ENCODE data around the gene VPS29. TPM values are rescaled to one million over a fixed set of nuclear protein-coding genes. Genes with fewer than 3 reads are reported as not detected.
A peak's percentile ranks its signal among the peaks of the same experiment; 100 is the strongest.
"Not testable (repeated sequence)": the region's sequence is repeated elsewhere in the genome, so short reads cannot be mapped to it uniquely, and the experiment has no call there.

Gene VPS29
- total RNA-seq, 2 experiments from 2014 or later, result 100 to 106 TPM

DNA sequence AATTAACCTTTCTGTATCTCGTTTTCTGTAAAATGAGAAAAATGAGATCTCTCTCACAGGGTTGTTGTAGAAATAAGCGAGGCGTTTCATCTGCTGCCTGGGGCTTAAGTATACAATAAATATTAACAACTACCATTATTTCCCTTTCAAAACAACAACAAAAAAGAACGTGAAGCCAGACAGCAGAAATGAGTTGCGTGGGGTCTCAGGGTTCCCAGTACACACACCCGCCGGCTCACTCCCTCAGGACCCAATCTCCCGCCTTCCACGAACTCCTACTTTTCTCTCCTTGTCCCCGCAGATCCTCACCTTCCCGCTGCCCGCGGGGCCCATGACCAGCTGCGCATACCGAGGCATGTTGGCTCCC, 34.1 kb downstream of the VPS29 start:
- Mint-ChIP-seq H3K9me3 (no peaks in the 10 kb centered on the region), H3K36me3 (peaks cover 13% of the 10 kb centered on the region), H3K27me3 (no peaks in the 10 kb centered on the region), H3K4me1 (ENCODE audit: low read depth) (peaks cover 31% of the 10 kb centered on the region), H3K27ac (peak overlapping the region; percentile 97), H3K4me3 (peak overlapping the region; percentile 98)
- intact Hi-C loops (cut with micrococcal nuclease), result loop anchor here (1.0 to 2.0 kb wide), 5 partner anchors 18 to 273 kb away; partner anchors contain the start of genes ARPC3, PPTC7, RAD9B and VPS29
- CTCF ChIA-PET, result interaction anchor here (0.8 to 6.7 kb wide), 18 partner anchors 9 to 622 kb away, joined by 3 to 86 read pairs (median 4); partner anchors contain the start of genes ARPC3, RAD9B, TCTN1 and VPS29
- POLR2A ChIA-PET, result interaction anchor here (0.7 to 2.7 kb wide), 15 partner anchors 15 to 388 kb away, joined by 3 to 33 read pairs (median 7); partner anchors contain the start of genes ARPC3, ATP2A2, IFT81 and PPP1CC
- no peak for DNase-seq

DNA sequence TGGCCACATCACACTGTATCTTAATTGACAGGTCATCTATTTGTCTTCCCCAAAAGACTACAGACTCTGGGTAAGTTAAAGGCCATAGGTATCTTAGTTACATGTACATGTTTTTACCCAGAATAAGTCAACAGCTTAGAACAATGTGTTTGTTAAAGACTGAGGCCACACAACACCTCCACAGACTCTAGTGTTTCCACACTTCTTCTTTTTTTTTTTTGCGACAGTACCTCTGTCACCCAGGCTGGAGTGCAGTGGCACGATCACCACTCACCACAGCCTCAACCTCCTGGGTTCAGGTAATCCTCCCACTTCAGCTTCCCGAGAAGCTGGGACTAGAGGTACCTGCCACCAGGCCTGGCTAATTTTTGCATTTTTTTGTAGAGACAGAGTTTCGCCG, 35.1 kb downstream of the VPS29 start:
- CTCF ChIA-PET, result interaction anchor here (1.1 to 6.7 kb wide), 4 partner anchors 8 to 134 kb away, joined by 3 to 86 read pairs (median 50); partner anchors contain the start of gene ARPC3

GRCh38 chr12:110465765-110466164, 36.1 kb downstream of the VPS29 start:
- intact Hi-C loops (cut with micrococcal nuclease); H3K27ac Mint-ChIP-seq; POLR2A ChIA-PET; H3K9me3 Mint-ChIP-seq; DNase-seq; H3K4me3 Mint-ChIP-seq; H3K27me3 Mint-ChIP-seq: not testable (repeated sequence)
- Mint-ChIP-seq H3K4me1 (ENCODE audit: low read depth) (peaks cover 35% of the 10 kb centered on the region), H3K36me3 (peaks cover 13% of the 10 kb centered on the region)
- CTCF ChIA-PET, result interaction anchor here (1.1 to 5.7 kb wide), 2 partner anchors 9 to 17 kb away, joined by 3 to 79 read pairs; partner anchors contain the start of gene ARPC3

More for the DNA sequence above, 35.1 kb downstream of the VPS29 start:
- no peaks in the 10 kb centered on the region for H3K27me3 Mint-ChIP-seq
- no peaks in the 10 kb centered on the region for H3K9me3 Mint-ChIP-seq
- H3K4me3 Mint-ChIP-seq, result peak overlapping the region; percentile 30
- POLR2A ChIA-PET, result no interaction called here
- H3K27ac Mint-ChIP-seq, result no peak overlapping the region
- DNase-seq, result no peak
- intact Hi-C loops (cut with micrococcal nuclease), result no loop called here
- H3K4me1 Mint-ChIP-seq (ENCODE audit: low read depth), result peaks cover 35% of the 10 kb centered on the region
- H3K36me3 Mint-ChIP-seq, result peaks cover 16% of the 10 kb centered on the region

DNA sequence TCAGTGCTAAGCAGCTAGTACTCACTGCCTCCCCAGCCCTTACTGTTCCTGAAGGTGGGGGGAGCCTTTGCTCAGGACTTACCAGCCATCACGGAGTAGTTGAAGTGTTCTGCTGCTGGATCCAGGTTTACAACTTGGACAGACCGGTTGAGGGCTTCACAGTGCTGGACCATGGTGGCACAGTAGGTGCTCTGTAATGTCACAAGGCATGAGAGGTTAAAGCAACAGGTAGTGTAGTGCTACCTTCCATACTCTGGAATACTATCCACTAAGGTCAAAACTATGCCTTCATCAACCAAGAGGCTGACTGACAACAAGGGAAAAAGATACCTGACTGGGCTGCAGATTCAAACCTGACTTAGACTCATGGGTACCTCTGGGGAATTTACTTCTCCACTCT, 36.9 kb downstream of the VPS29 start:
- Mint-ChIP-seq H3K27me3 (no peaks in the 10 kb centered on the region), H3K36me3 (peaks cover 13% of the 10 kb centered on the region), H3K9me3 (no peaks in the 10 kb centered on the region), H3K27ac (no peak overlapping the region), H3K4me1 (ENCODE audit: low read depth) (peaks cover 32% of the 10 kb centered on the region), H3K4me3 (no peak overlapping the region)
- ChIA-PET POLR2A (no interaction called here), CTCF (interaction anchor here (5.7 kb wide), 1 partner anchor 16 kb away, joined by 79 read pairs; the partner anchor contains the start of gene ARPC3)
- intact Hi-C loops (cut with micrococcal nuclease), result no loop called here
- no peak for DNase-seq

- H3K27ac Mint-ChIP-seq; H3K4me3 Mint-ChIP-seq; CTCF ChIA-PET; POLR2A ChIA-PET; DNase-seq; H3K27me3 Mint-ChIP-seq; H3K9me3 Mint-ChIP-seq; intact Hi-C loops (cut with micrococcal nuclease): not testable (repeated sequence)
- H3K4me1 Mint-ChIP-seq (ENCODE audit: low read depth), result peaks cover 11% of the 10 kb centered on the region
- peaks cover 22% of the 10 kb centered on the region for H3K36me3 Mint-ChIP-seq
Measured at GRCh38 chr12:110461189-110461588, 40.7 kb downstream of the VPS29 start.

DNA sequence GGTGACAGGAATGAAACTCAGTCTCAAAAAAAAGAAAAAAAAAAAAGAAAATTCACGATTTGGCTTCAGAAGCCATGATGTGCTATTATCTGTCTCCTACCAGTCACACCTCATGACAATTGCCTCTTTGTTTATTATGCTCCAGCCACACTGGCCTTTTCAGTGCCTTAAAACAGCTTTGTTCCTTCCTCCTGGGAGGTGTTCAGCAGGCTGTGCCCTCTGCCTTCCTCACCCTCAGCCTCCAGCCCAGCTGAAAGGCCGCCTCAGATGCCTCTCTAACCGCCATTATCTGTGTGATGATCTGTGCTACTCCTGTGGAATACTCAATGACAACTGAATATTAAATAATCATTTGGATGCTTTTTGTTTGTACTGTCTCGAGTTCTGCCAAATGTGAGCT, 43.2 kb downstream of the VPS29 start:
- Mint-ChIP-seq H3K36me3 (peaks cover 23% of the 10 kb centered on the region), H3K4me1 (ENCODE audit: low read depth) (peaks cover 6% of the 10 kb centered on the region), H3K27me3 (no peaks in the 10 kb centered on the region), H3K4me3 (no peak overlapping the region), H3K9me3 (no peaks in the 10 kb centered on the region), H3K27ac (no peak overlapping the region)
- POLR2A ChIA-PET, result interaction anchor here (0.9 kb wide), 1 partner anchor 42 kb away, joined by 3 read pairs; no protein-coding TSS in a partner anchor
- intact Hi-C loops (cut with micrococcal nuclease), result no loop called here
- CTCF ChIA-PET, result interaction anchor here (1.3 to 1.4 kb wide), 3 partner anchors 8 to 28 kb away, joined by 3 to 5 read pairs (median 4); partner anchors contain the start of genes ARPC3 and GPN3
- no peak for DNase-seq

DNA sequence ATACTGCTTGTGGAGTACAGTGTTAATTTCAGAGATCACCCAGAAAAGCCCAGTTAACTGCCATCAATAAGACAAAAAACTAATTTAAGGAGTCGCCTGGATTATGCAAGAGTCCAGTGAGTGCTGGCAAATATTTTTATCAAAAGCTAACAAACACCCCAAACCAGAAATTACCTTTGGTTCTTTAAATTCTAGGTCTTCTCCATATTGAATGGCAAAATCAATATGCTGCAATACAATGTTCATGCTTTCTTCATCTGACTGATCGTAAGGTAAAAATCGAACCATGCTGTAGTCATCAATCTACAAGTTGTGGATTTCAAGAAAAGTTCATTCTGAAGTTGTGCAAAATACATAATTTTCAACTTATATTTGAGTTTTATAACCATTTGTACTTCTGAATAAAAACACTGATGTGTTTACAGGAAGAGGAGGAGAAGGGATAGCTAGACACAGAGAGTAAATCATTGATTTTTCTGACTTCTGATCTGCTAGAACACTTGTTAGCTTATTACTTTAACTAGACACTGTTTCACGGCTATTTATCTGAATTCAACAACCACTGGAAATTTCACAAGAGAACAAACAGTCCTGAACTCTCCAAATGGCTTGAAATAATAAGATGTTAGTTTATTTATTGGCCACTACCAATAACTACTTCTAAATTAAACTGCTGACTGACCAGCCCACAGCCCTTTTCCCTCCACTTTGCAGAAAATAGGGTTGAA, 48.2 kb downstream of the VPS29 start:
- H3K27ac Mint-ChIP-seq, result no peak overlapping the region
- peaks cover 34% of the 10 kb centered on the region for H3K36me3 Mint-ChIP-seq
- ChIA-PET POLR2A (interaction anchor here (0.6 to 2.5 kb wide), 2 partner anchors 15 to 509 kb away, joined by 3 to 10 read pairs; partner anchors contain the start of genes FAM216A and GPN3), CTCF (interaction anchor here (1.0 to 8.2 kb wide), 3 partner anchors 15 to 148 kb away, joined by 4 to 85 read pairs (median 5); partner anchors contain the start of genes FAM216A and GPN3)
- DNase-seq, result no peak
- intact Hi-C loops (cut with micrococcal nuclease), result loop anchor here (5.0 kb wide), 1 partner anchor 244 kb away; no protein-coding TSS in a partner anchor
- no peaks in the 10 kb centered on the region for H3K27me3 Mint-ChIP-seq
- peaks cover 12% of the 10 kb centered on the region for H3K4me1 Mint-ChIP-seq (ENCODE audit: low read depth)
- H3K4me3 Mint-ChIP-seq, result no peak overlapping the region
- H3K9me3 Mint-ChIP-seq, result no peaks in the 10 kb centered on the region

DNA sequence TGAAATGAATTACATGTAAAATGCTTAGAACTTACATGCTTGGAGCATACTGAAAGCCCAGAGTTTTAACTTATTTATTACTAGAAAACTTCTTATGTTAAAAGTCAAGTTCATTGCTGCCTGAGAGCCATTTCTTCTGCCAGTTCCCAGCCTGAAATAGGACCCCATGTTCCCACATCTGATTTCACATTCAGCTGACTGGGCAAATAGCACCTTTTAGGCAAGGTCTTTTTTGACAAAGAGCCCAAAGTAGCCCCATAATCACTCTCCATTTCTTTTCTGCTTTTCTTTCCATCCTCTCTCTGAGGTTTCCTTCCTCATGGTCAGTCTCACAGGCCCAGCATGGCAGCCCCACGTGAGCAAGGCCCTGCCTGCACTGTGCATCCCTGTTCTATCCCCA, 50.6 kb downstream of the VPS29 start:
- peak overlapping the region; percentile 99 for H3K27ac Mint-ChIP-seq
- CTCF ChIA-PET, result interaction anchor here (1.5 to 8.2 kb wide), 6 partner anchors 16 to 436 kb away, joined by 4 to 85 read pairs (median 18); partner anchors contain the start of genes FAM216A, GPN3, RAD9B and VPS29
- H3K4me1 Mint-ChIP-seq (ENCODE audit: low read depth), result peaks cover 30% of the 10 kb centered on the region
- peak overlapping the region; percentile 100 for H3K4me3 Mint-ChIP-seq
- H3K27me3 Mint-ChIP-seq, result no peaks in the 10 kb centered on the region
- intact Hi-C loops (cut with micrococcal nuclease), result loop anchor here (5.0 kb wide), 1 partner anchor 246 kb away; no protein-coding TSS in a partner anchor
- POLR2A ChIA-PET, result interaction anchor here (2.1 kb wide), 1 partner anchor 51 kb away, joined by 11 read pairs; the partner anchor contains the start of genes RAD9B and VPS29
- DNase-seq, result no peak
- peaks cover 39% of the 10 kb centered on the region for H3K36me3 Mint-ChIP-seq
- H3K9me3 Mint-ChIP-seq, result no peaks in the 10 kb centered on the region

DNA sequence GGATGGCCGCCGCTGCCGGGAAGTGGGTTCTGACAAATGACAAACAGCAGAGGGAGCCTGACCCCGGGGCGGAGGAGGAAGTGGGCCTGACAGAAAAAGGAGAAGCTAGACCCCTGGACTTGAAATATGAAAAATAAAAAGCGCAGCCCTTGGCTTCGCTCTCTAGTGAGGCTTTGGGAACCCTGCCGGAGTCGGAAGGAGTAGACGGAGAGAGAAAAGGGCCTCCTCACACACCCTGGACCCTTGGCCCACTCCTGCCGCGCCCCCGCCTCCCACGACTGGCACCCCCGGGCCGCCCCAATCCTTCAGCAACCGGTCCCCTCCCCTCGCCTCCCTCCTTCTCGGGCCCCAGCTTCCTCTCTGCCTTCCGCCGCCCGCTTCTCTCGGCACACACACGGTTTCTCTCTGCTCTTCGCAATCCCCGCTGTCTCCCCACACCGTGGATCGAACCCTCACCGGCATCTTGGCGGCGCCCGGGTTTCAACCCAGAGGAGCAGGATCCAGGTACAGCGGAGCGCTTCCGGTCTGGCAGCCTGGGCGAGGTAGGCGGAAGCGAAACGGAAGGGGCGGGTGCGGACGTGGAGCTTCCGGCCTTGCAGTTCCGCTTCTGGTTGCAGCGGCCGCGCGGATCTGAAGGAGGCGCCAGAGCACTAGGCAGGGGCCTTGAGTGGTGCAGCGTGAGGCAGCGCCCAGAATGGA, 52.0 kb downstream of the VPS29 start, which contains the start of gene ARPC3:
Gene ARPC3, minus strand, starts transcription at position 539 of the 699 bp plus-strand sequence. Its CDS starts 77 bp downstream, at position 462.
- peak; percentile 97 for DNase-seq
- peaks cover 35% of the 10 kb centered on the region for H3K4me1 Mint-ChIP-seq (ENCODE audit: low read depth)
- POLR2A ChIA-PET, result interaction anchor here (0.6 to 2.1 kb wide), 10 partner anchors 18 to 291 kb away, joined by 3 to 28 read pairs (median 3); partner anchors contain the start of genes FAM216A, GPN3, RAD9B and TCTN1
- no peaks in the 10 kb centered on the region for H3K27me3 Mint-ChIP-seq
- peaks cover 41% of the 10 kb centered on the region for H3K36me3 Mint-ChIP-seq
- peak within 1 kb of the TSS; percentile 99 for H3K27ac Mint-ChIP-seq
- H3K4me3 Mint-ChIP-seq, result peak within 1 kb of the TSS; percentile 100
- no peaks in the 10 kb centered on the region for H3K9me3 Mint-ChIP-seq
- CTCF ChIA-PET, result interaction anchor here (0.5 to 8.2 kb wide), 34 partner anchors 8 to 438 kb away, joined by 3 to 85 read pairs (median 4); partner anchors contain the start of genes FAM216A, GPN3, RAD9B and TCTN1
- intact Hi-C loops (cut with micrococcal nuclease), result loop anchor here (1.0 to 5.0 kb wide), 5 partner anchors 18 to 376 kb away; partner anchors contain the start of genes FAM216A, GPN3, RAD9B and VPS29

GRCh38 chr12:110444455-110444854, 57.5 kb downstream of the VPS29 start:
- Mint-ChIP-seq H3K4me1 (ENCODE audit: low read depth) (peaks cover 31% of the 10 kb centered on the region), H3K9me3 (no peaks in the 10 kb centered on the region), H3K27ac (peak overlapping the region; percentile 49), H3K4me3 (no peak overlapping the region), H3K36me3 (peaks cover 35% of the 10 kb centered on the region), H3K27me3 (no peaks in the 10 kb centered on the region)
- intact Hi-C loops (cut with micrococcal nuclease), result no loop called here
- no peak for DNase-seq
- POLR2A ChIA-PET, result no interaction called here
- CTCF ChIA-PET, result interaction anchor here (1.5 kb wide), 1 partner anchor 13 kb away, joined by 7 read pairs; no protein-coding TSS in a partner anchor
